HEK293T (cell line): ENCODE results near the gene PRSS50.

Experiments used
- BHLHE40 ChIP-seq: fragments of 450-650 bp; IDR thresholded peaks from 2 replicates; pipeline ENCODE4 v1.6.1; 2016; ENCODE audit warnings: mild to moderate bottlenecking, moderate library complexity, borderline replicate concordance
- ELF4 ChIP-seq: fragments of 450-650 bp; IDR thresholded peaks from 2 replicates; pipeline ENCODE4 v1.6.1; 2017; ENCODE audit warnings: antibody characterized with exemption
- FOXK2 ChIP-seq: fragments of 450-650 bp; IDR thresholded peaks from 2 replicates; pipeline ENCODE4 v1.6.1; 2016; ENCODE audit warnings: mild to moderate bottlenecking
- FOXM1 ChIP-seq: fragments of 450-650 bp; IDR thresholded peaks from 2 replicates; pipeline ENCODE4 v1.6.1; 2017; ENCODE audit warnings: mild to moderate bottlenecking, borderline replicate concordance
- HDGF ChIP-seq: fragments of 450-650 bp; IDR thresholded peaks from 2 replicates; pipeline ENCODE4 v1.6.1; 2017; ENCODE audit warnings: antibody characterized with exemption, borderline replicate concordance
- SUZ12 ChIP-seq: fragments of 450-650 bp; IDR thresholded peaks from 2 replicates; pipeline ENCODE4 v1.6.1; 2016; ENCODE audit warnings: mild to moderate bottlenecking

GRCh38 chr3:46685446-46685845 lies 32.2 kb downstream of the PRSS50 start:
- no peak for TF ChIP-seq BHLHE40
- TF ChIP-seq SUZ12: no peak
- TF ChIP-seq ELF4: no peak
- no peak for TF ChIP-seq FOXM1
- no peak for TF ChIP-seq HDGF
- no peak for TF ChIP-seq FOXK2
